SK-N-SH (cell line): ENCODE results near the gene HSD17B4. TPM values are rescaled to one million over a fixed set of nuclear protein-coding genes. Genes with fewer than 3 reads are reported as not detected.

ENCODE experiments used
- CTCF ChIA-PET: fragments of 300-600, 350-600 bp; formaldehyde crosslinking; extraction: SDS; loops from one replicate; lab custom pipeline; 2021; lab: Yijun Ruan, JAX
- POLR2A ChIA-PET: fragments of 350-600 bp; sonication (Branson Sonifier 250); formaldehyde crosslinking; extraction: SDS; loops from one replicate; lab custom pipeline; 2020; ENCODE audit warnings: antibody characterized with exemption, inconsistent platforms; lab: Yijun Ruan, JAX
- DNase-seq: peaks from one replicate; pipeline ENCODE4 v3.0.0; 2012
- H2AFZ ChIP-seq: fragments of 200-600 bp; sonication (generic); 2 replicates; pipeline ENCODE4 v1.8.1; 2016; ENCODE audit warnings: antibody characterized with exemption, mild to moderate bottlenecking, low read depth
- H3F3A ChIP-seq: fragments of 200-600 bp; sonication (generic); replicated peaks from 2 replicates; pipeline ENCODE3; 2016; ENCODE audit warnings: antibody characterized with exemption, mild to moderate bottlenecking; ENCODE audit not compliant: insufficient read depth
- H3K27ac ChIP-seq, 2 experiments: fragments of 200-500 bp in 1 of 2; fragments of 200-600 bp in 1 of 2; sonication (Bioruptor generic) in 1 of 2; sonication (generic), shearing (Covaris generic) in 1 of 2; 2 replicates each; pipeline versions ENCODE4 v1.5.1 to v1.6.1; 2014 to 2016; ENCODE audit warnings: low read depth in 2 of 2, inconsistent platforms in 1 of 2, low read length in 1 of 2, mild to moderate bottlenecking in 1 of 2, mixed read lengths in 1 of 2
- H3K27me3 ChIP-seq: fragments of 200-600 bp; sonication (generic), shearing (Covaris generic); 2 replicates; pipeline ENCODE4 v1.6.1; 2016; ENCODE audit warnings: mixed run types; ENCODE audit not compliant: insufficient read depth
- H3K36me3 ChIP-seq, 2 experiments: fragments of 200-500 bp in 1 of 2; fragments of 200-600 bp in 1 of 2; sonication (Bioruptor generic) in 1 of 2; sonication (generic) in 1 of 2; replicated peaks in 1 of 2; 2 replicates each; pipeline versions ENCODE3 to v1.5.1; 2014 to 2016; ENCODE audit warnings: low read length in 1 of 2, mild to moderate bottlenecking in 1 of 2; ENCODE audit not compliant: insufficient read depth in 2 of 2, control insufficient read depth in 1 of 2
- H3K4me1 ChIP-seq, 2 experiments: fragments of 200-500 bp in 1 of 2; fragments of 200-600 bp in 1 of 2; sonication (Bioruptor generic) in 1 of 2; sonication (generic), shearing (Covaris generic) in 1 of 2; 2 replicates each; pipeline versions ENCODE4 v1.5.1 to v1.6.1; 2014 to 2016; ENCODE audit warnings: low read depth in 1 of 2, low read length in 1 of 2, mixed run types in 1 of 2; ENCODE audit not compliant: insufficient read depth in 2 of 2, control insufficient read depth in 1 of 2
- H3K4me2 ChIP-seq: fragments of 200-600 bp; sonication (generic), shearing (Covaris generic); 2 replicates; pipeline ENCODE4 v1.6.1; 2017; ENCODE audit warnings: mixed run types
- H3K4me3 ChIP-seq, 2 experiments: fragments of 200-500 bp in 1 of 2; fragments of 200-600 bp in 1 of 2; sonication (Bioruptor generic) in 1 of 2; sonication (generic), shearing (Covaris generic) in 1 of 2; 2 replicates each; pipeline versions ENCODE4 v1.5.1 to v1.8.1; 2014 to 2016; ENCODE audit warnings: low read depth in 2 of 2, inconsistent platforms in 1 of 2, low read length in 1 of 2, mild to moderate bottlenecking in 1 of 2, mixed read lengths in 1 of 2, moderate library complexity in 1 of 2
- H3K79me2 ChIP-seq: fragments of 200-600 bp; sonication (generic); 2 replicates; pipeline ENCODE4 v1.8.1; 2017; ENCODE audit warnings: mild to moderate bottlenecking; ENCODE audit not compliant: insufficient read depth
- H3K9ac ChIP-seq: fragments of 200-600 bp; sonication (generic); 2 replicates; pipeline ENCODE4 v1.6.1; 2017; ENCODE audit warnings: mixed run types
- H3K9me2 ChIP-seq: fragments of 200-600 bp; sonication (generic); 2 replicates; pipeline ENCODE4 v1.6.1; 2017; ENCODE audit warnings: mixed run types
- H3K9me3 ChIP-seq: fragments of 200-600 bp; sonication (generic); 2 replicates; pipeline ENCODE4 v1.6.1; 2017; ENCODE audit warnings: mixed run types, mild to moderate bottlenecking, moderate library complexity
- H4K20me1 ChIP-seq: fragments of 200-600 bp; sonication (generic); 2 replicates; pipeline ENCODE4 v1.6.1; 2017; ENCODE audit warnings: mild to moderate bottlenecking, mixed run types; ENCODE audit not compliant: insufficient read depth
- CHD2 ChIP-seq: fragments of 150-350 bp; IDR thresholded peaks from 2 replicates; pipeline ENCODE4 v1.6.1; 2018; ENCODE audit warnings: low read length; ENCODE audit not compliant: partially characterized antibody
- CTCF ChIP-seq: fragments of 200-600 bp; sonication (generic); IDR thresholded peaks from 2 replicates; pipeline ENCODE4 v1.6.1; 2017; ENCODE audit warnings: antibody characterized with exemption, mild to moderate bottlenecking, moderate library complexity
- EZH2phosphoT487 ChIP-seq: fragments of 200-600 bp; sonication (generic); IDR thresholded peaks from 2 replicates; pipeline ENCODE4 v1.6.1; 2017; ENCODE audit warnings: low read depth, mixed run types, mild to moderate bottlenecking, antibody characterized with exemption, moderate library complexity, borderline replicate concordance
- FOSL2 ChIP-seq: IDR thresholded peaks from 2 replicates; pipeline ENCODE4 v1.4.0; 2012; ENCODE audit warnings: low read depth, mild to moderate bottlenecking, moderate library complexity, borderline replicate concordance
- FOXM1 ChIP-seq: IDR thresholded peaks from 2 replicates; pipeline ENCODE4 v1.4.0; 2012; ENCODE audit warnings: low read depth, mild to moderate bottlenecking
- IRF3 ChIP-seq: fragments of 150-350 bp; IDR thresholded peaks from 2 replicates; pipeline ENCODE4 v1.6.1; 2016; ENCODE audit warnings: mild to moderate bottlenecking, low read depth, low read length
- JUND ChIP-seq: IDR thresholded peaks from 2 replicates; pipeline ENCODE4 v1.4.0; 2012
- MEF2A ChIP-seq: IDR thresholded peaks from 2 replicates; pipeline ENCODE4 v1.4.0; 2012; ENCODE audit warnings: low read depth, borderline replicate concordance
- NRF1 ChIP-seq: IDR thresholded peaks from 2 replicates; pipeline ENCODE4 v1.6.1; 2012; ENCODE audit warnings: low read depth, mild to moderate bottlenecking, low read length
- POLR2AphosphoS5 ChIP-seq: IDR thresholded peaks from 2 replicates; pipeline ENCODE4 v1.6.1; 2012; ENCODE audit warnings: low read depth, low read length
- RCOR1 ChIP-seq: fragments of 150-350 bp; IDR thresholded peaks from 2 replicates; pipeline ENCODE4 v1.6.1; 2017; ENCODE audit warnings: antibody characterized with exemption, low read length
- REST ChIP-seq: IDR thresholded peaks from 2 replicates; pipeline ENCODE4 v1.6.1; 2012; ENCODE audit warnings: mild to moderate bottlenecking, low read depth, low read length, moderate library complexity
- RFX5 ChIP-seq: IDR thresholded peaks from 2 replicates; pipeline ENCODE4 v1.6.1; 2012; ENCODE audit warnings: mild to moderate bottlenecking, improper control_type of control experiment, low read length
- SIN3A ChIP-seq: IDR thresholded peaks from 2 replicates; pipeline ENCODE4 v1.6.1; 2012; ENCODE audit warnings: low read depth, mild to moderate bottlenecking, low read length, moderate library complexity, borderline replicate concordance
- SMC3 ChIP-seq: IDR thresholded peaks from 2 replicates; pipeline ENCODE4 v1.6.1; 2012; ENCODE audit warnings: low read depth, low read length, improper control_type of control experiment
- TAF1 ChIP-seq: IDR thresholded peaks from 2 replicates; pipeline ENCODE4 v1.6.1; 2012; ENCODE audit warnings: low read depth, mild to moderate bottlenecking, low read length, moderate library complexity, borderline replicate concordance
- USF2 ChIP-seq: fragments of 150-350 bp; IDR thresholded peaks from 2 replicates; pipeline ENCODE4 v1.6.1; 2017; ENCODE audit warnings: antibody characterized with exemption, low read length, low read depth, borderline replicate concordance
- YY1 ChIP-seq: IDR thresholded peaks from 2 replicates; pipeline ENCODE4 v1.4.0; 2012; ENCODE audit warnings: low read depth, mild to moderate bottlenecking
- ZBTB33 ChIP-seq: IDR thresholded peaks from 2 replicates; pipeline ENCODE4 v1.4.0; 2012; ENCODE audit warnings: low read depth, borderline replicate concordance
- WGBS: methylation state at CpG from one replicate; pipeline ENCODE4 v1.1.6; 2017; ENCODE audit warnings: low lambda C conversion rate; 5-methylcytosine and 5-hydroxymethylcytosine counted together
- polyA plus RNA-seq, 3 experiments: library from polyadenylated mRNA; depleted of rRNA; stranded (reverse); fragments of >200 nt; gene quantifications; 2 replicates each; pipeline ENCODE4 v1.2.3, GENCODE V29; 2012

HSD17B4 gene
- polyA plus RNA-seq, 1 of the 3 experiments (the other 2 are of a cell fraction): 119 TPM

- Histone ChIP-seq H3K4me2 (peak overlapping the region; percentile 72; the same call in 1 of the 2 replicates), H3K9ac (no peak overlapping the region), H3K4me1 (peaks cover 0 to 14% of the 10 kb centered on the region in 2 experiments; a peak in 3 of 4 replicates), H3K27me3 (no peaks in the 10 kb centered on the region), H3K36me3 (no peaks in the 10 kb centered on the region), H3K9me3 (no peaks in the 10 kb centered on the region), H4K20me1 (no peaks in the 10 kb centered on the region), H3K4me3 (peak overlapping the region; percentile 57 to 62; a peak in 3 of 4 replicates), H3F3A (peaks cover 12% of the 10 kb centered on the region), H3K27ac (peak overlapping the region in 1 of 2 experiments; percentile 82; a peak in 1 of 4 replicates), H3K9me2 (no peaks in the 10 kb centered on the region), H3K79me2 (no peaks in the 10 kb centered on the region), H2AFZ (no peak overlapping the region; the same call in 1 of the 2 replicates)
- no peak for TF ChIP-seq SMC3
- TF ChIP-seq EZH2phosphoT487: no peak
- TF ChIP-seq NRF1: no peak
- TF ChIP-seq CHD2: no peak
- TF ChIP-seq IRF3: no peak
- no peak for TF ChIP-seq POLR2AphosphoS5
- TF ChIP-seq SIN3A: no peak
- no peak for TF ChIP-seq FOSL2
- no peak for TF ChIP-seq CTCF
- TF ChIP-seq REST: no peak
- no peak for TF ChIP-seq FOXM1
- TF ChIP-seq YY1: no peak
- no peak for TF ChIP-seq MEF2A
- TF ChIP-seq RFX5: no peak
- TF ChIP-seq TAF1: no peak
- TF ChIP-seq RCOR1: no peak
- TF ChIP-seq JUND: no peak
- TF ChIP-seq USF2: no peak
- no peak for TF ChIP-seq ZBTB33
- DNase-seq: no peak
- CTCF ChIA-PET: interaction anchor here (0.6 to 7.4 kb wide), 61 partner anchors 10 to 1392 kb away, joined by 3 to 175 read pairs (median 5); partner anchors contain the start of genes DMXL1, DTWD2 and TNFAIP8
- POLR2A ChIA-PET: interaction anchor here (1.9 kb wide), 1 partner anchor 425 kb away, joined by 9 read pairs; no protein-coding TSS in a partner anchor
- 40% methylated on average over 9 of the region's 9 CpGs for WGBS
Observed at GRCh38 chr5:119412279-119413227, 39.7 kb upstream of the HSD17B4 start.
